ENCODE data around the gene MON1B.

GRCh38 chr16:77148121-77148520, 42.9 kb upstream of the MON1B start:
- TF ChIP-seq CTCF (optimal IDR thresholded peaks at IDR 0.05 in 1 of 3, IDR thresholded peaks at IDR 0.05 in 1 of 3, conservative IDR thresholded peaks at IDR 0.05 in 1 of 3; ENCODE audit: extremely low read depth in 1 of 3, insufficient read depth in 2 of 3, low read length in 3 of 3) = no peak
- no peak for TF ChIP-seq EZH2 (IDR thresholded peaks at IDR 0.05; ENCODE audit: low read length)
